Panc1 (cell line): Measurements from ENCODE around the gene ROCK2. TPM values are rescaled to one million over a fixed set of nuclear protein-coding genes. Genes with fewer than 3 reads are reported as not detected.

Experiments used
- ATAC-seq: fragments of 200-7000 bp; cut with Tn5 transposase; 2 replicates; pipeline ENCODE4 v1.9.1; 2020; ENCODE audit warnings: mild to moderate bottlenecking, moderate library complexity
- BruUV-seq: library from RNA; stranded (reverse); fragments of 400-500 nt; replicated peaks from 2 replicates; lab custom pipeline; 2021; lab: Mats Ljungman, UMichigan
- CTCF ChIA-PET: fragments of 300-600 bp; sonication (Branson Sonifier 250); formaldehyde crosslinking; loops from one replicate; lab custom pipeline; 2022; ENCODE audit warnings: antibody characterized with exemption; lab: Charles Lee
- POLR2A ChIA-PET: fragments of 300-600 bp; sonication (Branson Sonifier 250); formaldehyde crosslinking; loops from one replicate; lab custom pipeline; 2022; ENCODE audit warnings: antibody characterized with exemption; lab: Charles Lee
- DNase-seq: peaks from one replicate; pipeline ENCODE4 v3.0.0-alpha.2; 2010; ENCODE audit warnings: low read depth, low spot score
- H3K27ac ChIP-seq: 2 replicates; pipeline ENCODE4 v1.5.1; 2011; ENCODE audit warnings: mild to moderate bottlenecking, low read length, inconsistent platforms
- H3K27me3 ChIP-seq: fragments of 200-500 bp; sonication (Bioruptor generic); 2 replicates; pipeline ENCODE4 v1.6.0; 2014; ENCODE audit warnings: low read length, inconsistent platforms; ENCODE audit not compliant: control insufficient read depth, insufficient read depth
- H3K36me3 ChIP-seq: fragments of 200-500 bp; sonication (Bioruptor generic); 2 replicates; pipeline ENCODE4 v1.5.1; 2014; ENCODE audit warnings: inconsistent platforms, mild to moderate bottlenecking, low read length, moderate library complexity; ENCODE audit not compliant: control insufficient read depth, insufficient read depth
- H3K4me1 ChIP-seq: 2 replicates; pipeline ENCODE4 v1.5.1; 2011; ENCODE audit warnings: inconsistent platforms, mild to moderate bottlenecking, low read length, moderate library complexity; ENCODE audit not compliant: control insufficient read depth, insufficient read depth
- H3K4me3 ChIP-seq, 2 experiments: 2 replicates each; pipeline ENCODE4 v1.5.1; 2011 to 2012; ENCODE audit warnings: low read depth in 2 of 2, low read length in 2 of 2, mild to moderate bottlenecking in 2 of 2, inconsistent platforms in 1 of 2, moderate library complexity in 1 of 2
- H3K9me3 ChIP-seq: fragments of 200-500 bp; sonication (Bioruptor generic); 2 replicates; pipeline ENCODE4 v1.5.1; 2014; ENCODE audit warnings: low read depth, mild to moderate bottlenecking, inconsistent platforms, low read length, moderate library complexity; ENCODE audit not compliant: control insufficient read depth, insufficient read depth
- POLR2AphosphoS5 ChIP-seq: IDR thresholded peaks from 2 replicates; pipeline ENCODE4 v1.6.1; 2012; ENCODE audit warnings: mild to moderate bottlenecking, low read depth, low read length, moderate library complexity
- REST ChIP-seq, 2 experiments: IDR thresholded peaks; 2 replicates each; pipeline ENCODE4 v1.6.1; 2011 to 2012; ENCODE audit warnings: low read depth in 2 of 2, control low read depth in 1 of 2, low read length in 1 of 2, mild to moderate bottlenecking in 1 of 2, moderate library complexity in 1 of 2; ENCODE audit not compliant: insufficient read depth in 1 of 2
- SIN3A ChIP-seq: IDR thresholded peaks from 2 replicates; pipeline ENCODE4 v1.6.1; 2012; ENCODE audit warnings: low read depth, mild to moderate bottlenecking, low read length, moderate library complexity, borderline replicate concordance; ENCODE audit not compliant: insufficient read depth
- TCF7L2 ChIP-seq: IDR thresholded peaks from 2 replicates; pipeline ENCODE4 v1.6.1; 2011; ENCODE audit warnings: mild to moderate bottlenecking, low read depth, low read length, inconsistent platforms
- in situ Hi-C: cut with HindIII; loops from 2 replicates; pipeline ENCODE4 v1.10.0; 2016; ENCODE audit warnings: low sequenced_read_pairs, low pct_unique_long_range_greater_than_20kb
- intact Hi-C: fragments of 100-400 bp; cut with micrococcal nuclease; formaldehyde crosslinking; loops from one replicate; pipeline ENCODE4 v1.10.0; 2022; ENCODE audit not compliant: unreplicated experiment
- total RNA-seq: library from RNA; stranded (reverse); gene quantifications from one replicate; pipeline ENCODE4 v1.2.1, GENCODE V29; 2021; ENCODE audit not compliant: unreplicated experiment
- TF ChIP-seq, protein P1 (sequence below): fragments of 450-650 bp; IDR thresholded peaks from 2 replicates; pipeline ENCODE4 v1.5.1; 2017; ENCODE audit warnings: mild to moderate bottlenecking

The ROCK2 gene
- total RNA-seq, 1 experiment from 2014 or later, result 47.9 TPM

GRCh38 chr2:11309706-11310105 is 34.7 kb downstream of the ROCK2 start:
- Histone ChIP-seq H3K4me1 (no peaks in the 10 kb centered on the region; the same call in 1 of the 2 replicates), H3K27ac (no peak overlapping the region), H3K4me3 (no peak overlapping the region), H3K36me3 (no peaks in the 10 kb centered on the region), H3K27me3 (no peaks in the 10 kb centered on the region), H3K9me3 (no peaks in the 10 kb centered on the region)
- in situ Hi-C loops (no loop called here), intact Hi-C loops (no loop called here)
- DNase-seq (no peak), ATAC-seq (no peak)
- POLR2A ChIA-PET, result no interaction called here
- BruUV-seq, result no TSS peak
- no peak for TF ChIP-seq POLR2AphosphoS5
- TF ChIP-seq, protein P1, sequence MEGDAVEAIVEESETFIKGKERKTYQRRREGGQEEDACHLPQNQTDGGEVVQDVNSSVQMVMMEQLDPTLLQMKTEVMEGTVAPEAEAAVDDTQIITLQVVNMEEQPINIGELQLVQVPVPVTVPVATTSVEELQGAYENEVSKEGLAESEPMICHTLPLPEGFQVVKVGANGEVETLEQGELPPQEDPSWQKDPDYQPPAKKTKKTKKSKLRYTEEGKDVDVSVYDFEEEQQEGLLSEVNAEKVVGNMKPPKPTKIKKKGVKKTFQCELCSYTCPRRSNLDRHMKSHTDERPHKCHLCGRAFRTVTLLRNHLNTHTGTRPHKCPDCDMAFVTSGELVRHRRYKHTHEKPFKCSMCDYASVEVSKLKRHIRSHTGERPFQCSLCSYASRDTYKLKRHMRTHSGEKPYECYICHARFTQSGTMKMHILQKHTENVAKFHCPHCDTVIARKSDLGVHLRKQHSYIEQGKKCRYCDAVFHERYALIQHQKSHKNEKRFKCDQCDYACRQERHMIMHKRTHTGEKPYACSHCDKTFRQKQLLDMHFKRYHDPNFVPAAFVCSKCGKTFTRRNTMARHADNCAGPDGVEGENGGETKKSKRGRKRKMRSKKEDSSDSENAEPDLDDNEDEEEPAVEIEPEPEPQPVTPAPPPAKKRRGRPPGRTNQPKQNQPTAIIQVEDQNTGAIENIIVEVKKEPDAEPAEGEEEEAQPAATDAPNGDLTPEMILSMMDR, result no peak
- no peak for TF ChIP-seq TCF7L2
- no peak for TF ChIP-seq SIN3A
- TF ChIP-seq REST (IDR thresholded peaks at IDR 0.05; ENCODE audit: insufficient read depth in 1 of 2, low read depth in 2 of 2, low read length in 1 of 2), result no peak
- CTCF ChIA-PET, result interaction anchor here (0.7 kb wide), 1 partner anchor 20 kb away, joined by 3 read pairs; no protein-coding TSS in a partner anchor

GRCh38 chr2:11307764-11308415 is 36.5 kb downstream of the ROCK2 start:
- ATAC-seq, result no peak
- Histone ChIP-seq H3K4me3 (no peak overlapping the region), H3K27ac (no peak overlapping the region), H3K9me3 (no peaks in the 10 kb centered on the region), H3K27me3 (no peaks in the 10 kb centered on the region), H3K4me1 (no peaks in the 10 kb centered on the region; the same call in 1 of the 2 replicates), H3K36me3 (no peaks in the 10 kb centered on the region)
- in situ Hi-C loops (no loop called here), intact Hi-C loops (no loop called here)
- CTCF ChIA-PET, result no interaction called here
- no TSS peak for BruUV-seq
- no peak for DNase-seq
- POLR2A ChIA-PET, result no interaction called here
- TF ChIP-seq, protein P1, result no peak
- TF ChIP-seq POLR2AphosphoS5 (no peak), TCF7L2 (no peak), REST (IDR thresholded peaks at IDR 0.05; ENCODE audit: insufficient read depth in 1 of 2, low read depth in 2 of 2, low read length in 1 of 2) (no peak), SIN3A (no peak)
